K562 (cell line): Measurements from ENCODE around the gene TMEM141. TPM values are rescaled to one million over a fixed set of nuclear protein-coding genes. Genes with fewer than 3 reads are reported as not detected.
"Not testable (repeated sequence)": the region's sequence is repeated elsewhere in the genome, so short reads cannot be mapped to it uniquely, and the experiment has no call there.

Experiments
- ATAC-seq: fragments of 200-7000 bp; cut with Tn5 transposase; 3 replicates; pipeline ENCODE4 v1.9.1; 2020; ENCODE audit warnings: moderate library complexity
- BruUV-seq: library from RNA; stranded (reverse); fragments of 400-500 nt; replicated peaks from 2 replicates; lab custom pipeline; 2021; lab: Mats Ljungman, UMichigan
- CTCF ChIA-PET: fragments of 300-600 bp; formaldehyde crosslinking; extraction: SDS; loops from one replicate; lab custom pipeline; 2021; ENCODE audit warnings: low intra/inter-chr PET ratio; lab: Yijun Ruan, JAX
- POLR2A ChIA-PET: fragments of 300-600, 350-650 bp; sonication (Branson Sonifier 250); formaldehyde crosslinking; extraction: SDS; loops from one replicate; lab custom pipeline; 2021; ENCODE audit warnings: antibody characterized with exemption, inconsistent platforms; lab: Yijun Ruan, JAX
- DNase-seq, 4 experiments: peaks; one replicate each; pipeline versions ENCODE4 v3.0.0 to v3.0.0-alpha.2; 2011 to 2018; ENCODE audit warnings: low spot score in 3 of 4, mixed read lengths in 3 of 4; ENCODE audit errors: extremely low read depth in 1 of 4
- FAIRE-seq: peaks from 2 replicates; lab custom pipeline; 2011; peaks lifted over from hg19 to GRCh38; lab: Jason Lieb, UNC
- H2AFZ ChIP-seq: 2 replicates; pipeline ENCODE4 v1.6.0; 2011; ENCODE audit warnings: low read depth, low read length, control low read depth, inconsistent platforms
- H3K27ac ChIP-seq: fragments of 200-600 bp; 3 replicates; pipeline ENCODE4 v1.8.0; 2011; ENCODE audit warnings: low read depth, mild to moderate bottlenecking, control low read depth, inconsistent platforms, low read length, moderate library complexity, mixed read lengths; ENCODE audit errors: extremely low read depth
- H3K27me3 ChIP-seq, 2 experiments: fragments of 300-600 bp in 1 of 2; 2 replicates in 1 of 2; 3 replicates in 1 of 2; pipeline versions ENCODE4 v1.6.0 to v1.8.0; 2011; ENCODE audit warnings: inconsistent platforms in 2 of 2, low read length in 2 of 2, mild to moderate bottlenecking in 1 of 2, mixed read lengths in 1 of 2, moderate library complexity in 1 of 2; ENCODE audit not compliant: control insufficient read depth in 2 of 2, insufficient read depth in 2 of 2
- H3K36me3 ChIP-seq: fragments of 300-600 bp; 3 replicates; pipeline ENCODE4 v1.8.0; 2011; ENCODE audit warnings: mild to moderate bottlenecking, low read length, inconsistent platforms; ENCODE audit not compliant: control insufficient read depth, insufficient read depth
- H3K4me1 ChIP-seq, 2 experiments: fragments of 200-600 bp in 1 of 2; replicated peaks in 1 of 2; 2 replicates in 1 of 2; 3 replicates in 1 of 2; pipeline versions ENCODE4 v1.5.1 to v1.8.0; 2011; ENCODE audit warnings: inconsistent platforms in 2 of 2, low read length in 2 of 2, mild to moderate bottlenecking in 1 of 2, mixed read lengths in 1 of 2, moderate library complexity in 1 of 2; ENCODE audit not compliant: control insufficient read depth in 2 of 2, insufficient read depth in 2 of 2
- H3K4me2 ChIP-seq: 2 replicates; pipeline ENCODE4 v1.6.1; 2011; ENCODE audit warnings: low read length, control low read depth, inconsistent platforms, mixed read lengths; ENCODE audit not compliant: insufficient read depth
- H3K4me3 ChIP-seq: fragments of 200-600 bp; sonication (generic), shearing (Covaris generic); 2 replicates; pipeline ENCODE4 v1.5.1; 2016; ENCODE audit warnings: control low read depth, inconsistent platforms
- H3K79me2 ChIP-seq: fragments of 200-600 bp; 3 replicates; pipeline ENCODE4 v1.8.0; 2011; ENCODE audit warnings: low read length, inconsistent platforms; ENCODE audit not compliant: control insufficient read depth, insufficient read depth
- H3K9ac ChIP-seq, 2 experiments: 2 replicates each; pipeline versions ENCODE4 v1.6.0 to v1.6.1; 2011; ENCODE audit warnings: low read depth in 2 of 2, low read length in 2 of 2, control low read depth in 1 of 2, inconsistent platforms in 1 of 2, mild to moderate bottlenecking in 1 of 2, mixed read lengths in 1 of 2; ENCODE audit not compliant: insufficient read depth in 1 of 2
- H3K9me1 ChIP-seq: one replicate; pipeline ENCODE4 v1.6.0; 2011; ENCODE audit warnings: inconsistent platforms, mild to moderate bottlenecking, low read length, moderate library complexity; ENCODE audit not compliant: control insufficient read depth, insufficient read depth
- H3K9me3 ChIP-seq: replicated peaks from 2 replicates; pipeline ENCODE4 v1.5.1; 2011; ENCODE audit warnings: low read depth, low read length, inconsistent platforms; ENCODE audit not compliant: control insufficient read depth, insufficient read depth
- H4K20me1 ChIP-seq: replicated peaks from 2 replicates; pipeline ENCODE4 v1.6.1; 2011; ENCODE audit warnings: low read length, inconsistent platforms, mixed read lengths; ENCODE audit not compliant: control insufficient read depth, insufficient read depth
- BHLHE40 ChIP-seq: IDR thresholded peaks from 2 replicates; pipeline ENCODE4 v1.6.1; 2011; ENCODE audit warnings: low read length, improper control_type of control experiment
- GABPB1 ChIP-seq: sonication (generic); formaldehyde crosslinking; IDR thresholded peaks from 2 replicates; pipeline ENCODE4 v1.8.0; 2022; ENCODE audit warnings: mild to moderate bottlenecking, missing genetic modification reagents
- HDAC1 ChIP-seq, 2 experiments: fragments of 450-650 bp; IDR thresholded peaks; 2 replicates each; pipeline ENCODE4 v1.6.1; 2016 to 2017; ENCODE audit warnings: inconsistent platforms in 1 of 2, mild to moderate bottlenecking in 1 of 2, moderate library complexity in 1 of 2
- HMGN3 ChIP-seq: IDR thresholded peaks from 2 replicates; pipeline ENCODE4 v1.6.1; 2011; ENCODE audit warnings: borderline replicate concordance, low read depth, mild to moderate bottlenecking, mixed read lengths, low read length; ENCODE audit not compliant: insufficient read length; ENCODE audit errors: extremely low read depth
- KLF16 ChIP-seq: IDR thresholded peaks from 2 replicates; pipeline ENCODE4 v1.6.1; 2016; ENCODE audit warnings: antibody characterized with exemption
- RAD21 ChIP-seq, 2 experiments: fragments of 250-450 bp in 1 of 2; fragments of 450-650 bp in 1 of 2; sonication (Bioruptor Pico) in 1 of 2; formaldehyde crosslinking in 1 of 2; IDR thresholded peaks in 1 of 2; conservative IDR thresholded peaks in 1 of 2; 2 replicates each; pipeline versions ENCODE4 v1.4.0 to v1.8.0; 2020 to 2022; ENCODE audit warnings: mild to moderate bottlenecking in 2 of 2, moderate library complexity in 1 of 2
- RHOXF2B ChIP-seq: fragments of 250-450 bp; sonication (Bioruptor Pico); conservative IDR thresholded peaks from 2 replicates; pipeline ENCODE4 v1.5.1; 2021
- SMAD4 ChIP-seq: fragments of 250-450 bp; sonication (Bioruptor Pico); conservative IDR thresholded peaks from 2 replicates; pipeline ENCODE4 v1.8.0; 2021; ENCODE audit warnings: inconsistent platforms, mild to moderate bottlenecking, moderate library complexity
- TGIF2 ChIP-seq: sonication (generic); formaldehyde crosslinking; IDR thresholded peaks from 2 replicates; pipeline ENCODE4 v1.8.1; 2022; ENCODE audit warnings: mild to moderate bottlenecking, missing genetic modification reagents, moderate library complexity
- ZFX ChIP-seq: sonication (generic); formaldehyde crosslinking; IDR thresholded peaks from 2 replicates; pipeline ENCODE4 v1.8.0; 2022; ENCODE audit warnings: mild to moderate bottlenecking, missing genetic modification reagents, moderate library complexity
- ZNF263 ChIP-seq: sonication (generic); formaldehyde crosslinking; IDR thresholded peaks from 2 replicates; pipeline ENCODE4 v1.8.0; 2022; ENCODE audit warnings: mild to moderate bottlenecking, missing genetic modification reagents, borderline replicate concordance
- WGBS: fragments of 100-300 bp; shearing (Covaris generic); methylation state at CpG from one replicate; pipeline ENCODE4 v1.1.6; 2016; ENCODE audit warnings: low coverage, mixed read lengths; ENCODE audit not compliant: insufficient coverage; ENCODE audit errors: missing lambda C conversion rate; 5-methylcytosine and 5-hydroxymethylcytosine counted together
- in situ Hi-C: fragments of 300-500 bp; cut with MboI; formaldehyde crosslinking; loops from 4 replicates; pipeline ENCODE4 v1.15.0; 2018; ENCODE audit warnings: inconsistent platforms, mixed read lengths
- intact Hi-C: fragments of 100-400 bp; cut with micrococcal nuclease; formaldehyde crosslinking; loops from 2 replicates; pipeline ENCODE4 v1.14.2; 2022
- polyA plus RNA-seq, 8 experiments: library from polyadenylated mRNA; depleted of rRNA in 4 of 8; stranded (reverse) in 5 of 8; unstranded in 3 of 8; fragments of >200 nt; fragmentation: Nextera tagmentation in 2 of 8; fragmentation: Illumina TruSeq in 1 of 8; extraction: Ambion mirVana in 2 of 8; extraction: Trizol in 1 of 8; gene quantifications; 2 replicates each; pipeline versions ENCODE4 v1.2.1 to v1.2.3, GENCODE V29; 2011 to 2014; ENCODE audit warnings: inconsistent platforms in 1 of 8, missing spikeins in 1 of 8
- total RNA-seq, 7 experiments: library from RNA; depleted of rRNA in 6 of 7; stranded (reverse); fragments of >200 nt in 6 of 7; fragmentation: Illumina TruSeq in 2 of 7; extraction: Trizol in 2 of 7; gene quantifications; 2 replicates each; pipeline versions ENCODE4 v1.2.1 to v1.2.3, GENCODE V29; 2011 to 2021; ENCODE audit warnings: low replicate concordance in 1 of 7
- TF ChIP-seq, protein P1 (sequence below), 2 experiments: fragments of 450-650 bp; conservative IDR thresholded peaks; 2 replicates each; pipeline ENCODE4 v1.6.1; 2017; ENCODE audit warnings: mild to moderate bottlenecking in 2 of 2, moderate library complexity in 2 of 2
- TF ChIP-seq, protein P2 (sequence below): fragments of 250-450 bp; sonication (Bioruptor Pico); IDR thresholded peaks from 2 replicates; pipeline ENCODE4 v1.4.0; 2020

The TMEM141 gene
- total and polyA plus RNA-seq, 9 of the 15 experiments (the other 6 are each of a cell fraction or from before 2014, with no cell fraction given): 21.5 to 123 (median 74.8) TPM

DNA sequence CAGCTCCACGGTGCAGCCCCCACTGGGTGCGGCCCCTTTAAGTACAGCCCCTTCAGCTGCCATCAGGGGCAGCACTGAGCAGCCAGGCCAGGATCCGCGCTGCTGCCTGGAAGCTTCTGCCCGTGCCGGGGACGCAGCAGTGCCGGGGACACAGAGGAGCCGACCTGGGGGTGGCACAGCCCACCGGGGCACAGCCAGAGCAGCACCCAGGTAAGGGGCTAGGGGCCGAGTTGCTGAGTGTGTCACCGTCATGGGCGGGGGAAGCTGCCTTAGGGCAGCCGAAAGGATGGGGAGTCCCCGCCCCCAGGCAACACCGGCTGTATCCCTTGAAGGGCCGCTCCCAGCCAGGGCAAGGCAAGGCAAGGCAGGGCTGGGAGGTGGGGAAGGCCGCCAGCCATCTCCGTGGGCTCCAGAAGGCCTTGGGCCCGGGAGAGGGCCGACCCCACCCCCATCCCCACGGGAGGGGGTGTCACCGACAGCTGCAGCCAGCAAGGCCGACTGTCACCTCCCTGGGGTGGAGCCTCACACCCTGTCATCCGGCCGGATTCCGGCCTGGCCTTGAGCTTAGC, 51.3 kb downstream of the TMEM141 start, which contains the start of gene AJM1:
Gene AJM1 (plus strand): TSS at position 99 of the 569 bp plus-strand sequence. CDS start 1,937 bp downstream, outside the sequence.
- H3K79me2 ChIP-seq, BruUV-seq, in situ Hi-C loops, H3K27me3 ChIP-seq, H3K9me3 ChIP-seq, H2AFZ ChIP-seq, H3K9me1 ChIP-seq: not testable (repeated sequence)
- FAIRE-seq (peak; percentile 89), DNase-seq (peak; percentile 55 to 88 (median 66)), ATAC-seq (peak; percentile 87)
- H3K4me3 ChIP-seq: peak within 1 kb of the TSS; percentile 32
- peaks cover 17% of the 10 kb centered on the region for H4K20me1 ChIP-seq
- H3K27ac ChIP-seq: 0 out of 3 replicates have a peak within 1 kb of the TSS, but pooled peaks have one; percentile 24
- 2% methylated on average over 14 of the region's 27 CpGs for WGBS
- peak within 1 kb of the TSS; percentile 75 for H3K4me2 ChIP-seq
- POLR2A ChIA-PET: interaction anchor here (0.6 to 1.3 kb wide), 7 partner anchors 11 to 359 kb away, joined by 3 to 4 read pairs (median 3); no protein-coding TSS in a partner anchor
- peaks cover 35% of the 10 kb centered on the region; the same call in 2 of the 3 replicates for H3K36me3 ChIP-seq
- H3K4me1 ChIP-seq: peaks cover 12 to 94% of the 10 kb centered on the region in 2 experiments
- peak within 1 kb of the TSS in 1 of 2 experiments; percentile 84; a peak in 2 of 4 replicates for H3K9ac ChIP-seq
- intact Hi-C loops: loop anchor here (2.0 kb wide), 1 partner anchor 192 kb away; no protein-coding TSS in a partner anchor
- CTCF ChIA-PET: interaction anchor here (0.7 to 1.1 kb wide), 3 partner anchors 50 to 615 kb away, joined by 3 read pairs; no protein-coding TSS in a partner anchor
- TF ChIP-seq ZNF263 (CRISPR knock-in tag): 0 out of 2 replicates have a peak, but pooled peaks have one; percentile 31
- peak; percentile 62; the same call in 1 of the 2 replicates for TF ChIP-seq KLF16
- 0 out of 2 replicates have a peak, but pooled peaks have one; percentile 29 for TF ChIP-seq RHOXF2B
- peak; percentile 77 for TF ChIP-seq BHLHE40
- TF ChIP-seq, protein P1, sequence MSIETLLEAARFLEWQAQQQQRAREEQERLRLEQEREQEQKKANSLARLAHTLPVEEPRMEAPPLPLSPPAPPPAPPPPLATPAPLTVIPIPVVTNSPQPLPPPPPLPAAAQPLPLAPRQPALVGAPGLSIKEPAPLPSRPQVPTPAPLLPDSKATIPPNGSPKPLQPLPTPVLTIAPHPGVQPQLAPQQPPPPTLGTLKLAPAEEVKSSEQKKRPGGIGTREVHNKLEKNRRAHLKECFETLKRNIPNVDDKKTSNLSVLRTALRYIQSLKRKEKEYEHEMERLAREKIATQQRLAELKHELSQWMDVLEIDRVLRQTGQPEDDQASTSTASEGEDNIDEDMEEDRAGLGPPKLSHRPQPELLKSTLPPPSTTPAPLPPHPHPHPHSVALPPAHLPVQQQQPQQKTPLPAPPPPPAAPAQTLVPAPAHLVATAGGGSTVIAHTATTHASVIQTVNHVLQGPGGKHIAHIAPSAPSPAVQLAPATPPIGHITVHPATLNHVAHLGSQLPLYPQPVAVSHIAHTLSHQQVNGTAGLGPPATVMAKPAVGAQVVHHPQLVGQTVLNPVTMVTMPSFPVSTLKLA (conservative IDR thresholded peaks at IDR 0.05): peak in 1 of 2 experiments; percentile 53; a peak in 1 of 4 replicates
- peak; percentile 50 for TF ChIP-seq ZFX (CRISPR knock-in tag)
- peak in 1 of 2 experiments; percentile 28; a peak in 1 of 4 replicates for TF ChIP-seq HDAC1 (IDR thresholded peaks at IDR 0.05)
- TF ChIP-seq HMGN3: peak; percentile 74
- 0 out of 2 replicates have a peak, but pooled peaks have one; percentile 38 for TF ChIP-seq SMAD4 (CRISPR knock-in tag)
- TF ChIP-seq TGIF2: 0 out of 2 replicates have a peak, but pooled peaks have one; percentile 28
- 0 out of 2 replicates have a peak, but pooled peaks have one; percentile 37 for TF ChIP-seq GABPB1 (CRISPR knock-in tag)
- TF ChIP-seq, protein P2, sequence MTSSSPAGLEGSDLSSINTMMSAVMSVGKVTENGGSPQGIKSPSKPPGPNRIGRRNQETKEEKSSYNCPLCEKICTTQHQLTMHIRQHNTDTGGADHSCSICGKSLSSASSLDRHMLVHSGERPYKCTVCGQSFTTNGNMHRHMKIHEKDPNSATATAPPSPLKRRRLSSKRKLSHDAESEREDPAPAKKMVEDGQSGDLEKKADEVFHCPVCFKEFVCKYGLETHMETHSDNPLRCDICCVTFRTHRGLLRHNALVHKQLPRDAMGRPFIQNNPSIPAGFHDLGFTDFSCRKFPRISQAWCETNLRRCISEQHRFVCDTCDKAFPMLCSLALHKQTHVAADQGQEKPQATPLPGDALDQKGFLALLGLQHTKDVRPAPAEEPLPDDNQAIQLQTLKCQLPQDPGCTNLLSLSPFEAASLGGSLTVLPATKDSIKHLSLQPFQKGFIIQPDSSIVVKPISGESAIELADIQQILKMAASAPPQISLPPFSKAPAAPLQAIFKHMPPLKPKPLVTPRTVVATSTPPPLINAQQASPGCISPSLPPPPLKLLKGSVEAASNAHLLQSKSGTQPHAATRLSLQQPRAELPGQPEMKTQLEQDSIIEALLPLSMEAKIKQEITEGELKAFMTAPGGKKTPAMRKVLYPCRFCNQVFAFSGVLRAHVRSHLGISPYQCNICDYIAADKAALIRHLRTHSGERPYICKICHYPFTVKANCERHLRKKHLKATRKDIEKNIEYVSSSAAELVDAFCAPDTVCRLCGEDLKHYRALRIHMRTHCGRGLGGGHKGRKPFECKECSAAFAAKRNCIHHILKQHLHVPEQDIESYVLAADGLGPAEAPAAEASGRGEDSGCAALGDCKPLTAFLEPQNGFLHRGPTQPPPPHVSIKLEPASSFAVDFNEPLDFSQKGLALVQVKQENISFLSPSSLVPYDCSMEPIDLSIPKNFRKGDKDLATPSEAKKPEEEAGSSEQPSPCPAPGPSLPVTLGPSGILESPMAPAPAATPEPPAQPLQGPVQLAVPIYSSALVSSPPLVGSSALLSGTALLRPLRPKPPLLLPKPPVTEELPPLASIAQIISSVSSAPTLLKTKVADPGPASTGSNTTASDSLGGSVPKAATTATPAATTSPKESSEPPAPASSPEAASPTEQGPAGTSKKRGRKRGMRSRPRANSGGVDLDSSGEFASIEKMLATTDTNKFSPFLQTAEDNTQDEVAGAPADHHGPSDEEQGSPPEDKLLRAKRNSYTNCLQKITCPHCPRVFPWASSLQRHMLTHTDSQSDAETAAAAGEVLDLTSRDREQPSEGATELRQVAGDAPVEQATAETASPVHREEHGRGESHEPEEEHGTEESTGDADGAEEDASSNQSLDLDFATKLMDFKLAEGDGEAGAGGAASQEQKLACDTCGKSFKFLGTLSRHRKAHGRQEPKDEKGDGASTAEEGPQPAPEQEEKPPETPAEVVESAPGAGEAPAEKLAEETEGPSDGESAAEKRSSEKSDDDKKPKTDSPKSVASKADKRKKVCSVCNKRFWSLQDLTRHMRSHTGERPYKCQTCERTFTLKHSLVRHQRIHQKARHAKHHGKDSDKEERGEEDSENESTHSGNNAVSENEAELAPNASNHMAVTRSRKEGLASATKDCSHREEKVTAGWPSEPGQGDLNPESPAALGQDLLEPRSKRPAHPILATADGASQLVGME: peak; percentile 43; the same call in 1 of the 2 replicates
- peak; percentile 22 to 24; a peak in 1 of 4 replicates for TF ChIP-seq RAD21 (CRISPR knock-in tag; conservative IDR thresholded peaks at IDR 0.05 in 1 of 2, IDR thresholded peaks at IDR 0.05 in 1 of 2)
